Gastroesophageal sphincter (tissue), 3 donors: ENCODE measurements around the gene AFF3.

Experiments
- CTCF ChIP-seq, 4 experiments: fragments of 200-600 bp in 2 of 4; fragments of 450-650 bp in 2 of 4; sonication (generic) in 1 of 4; IDR thresholded peaks; one replicate each; pipeline ENCODE4 v1.5.1; 2017 to 2019; ENCODE audit warnings: antibody characterized with exemption in 4 of 4, mild to moderate bottlenecking in 2 of 4, moderate library complexity in 2 of 4
- EP300 ChIP-seq: sonication (generic); formaldehyde crosslinking; IDR thresholded peaks from one replicate; pipeline ENCODE4 v1.6.1; 2017; ENCODE audit warnings: antibody characterized with exemption, mild to moderate bottlenecking
- POLR2A ChIP-seq, 2 donors: fragments of 450-650 bp; IDR thresholded peaks; one replicate each; pipeline ENCODE4 v1.6.1; 2017; ENCODE audit warnings: antibody characterized with exemption in 2 of 2, mild to moderate bottlenecking in 2 of 2, moderate library complexity in 1 of 2
- POLR2AphosphoS5 ChIP-seq: sonication (generic); formaldehyde crosslinking; IDR thresholded peaks from one replicate; pipeline ENCODE4 v1.6.1; 2017; ENCODE audit warnings: antibody characterized with exemption

GRCh38 chr2:99643787-99644418 is 498.5 kb downstream of the AFF3 start:
- no peak for TF ChIP-seq CTCF (IDR thresholded peaks at IDR 0.05)
- no peak for TF ChIP-seq POLR2A (IDR thresholded peaks at IDR 0.05)
- TF ChIP-seq POLR2AphosphoS5 = no peak
- TF ChIP-seq EP300 = no peak
